ELF-1 (cell line): ENCODE results near the gene ZNF479.
"Not testable (repeated sequence)": the region's sequence is repeated elsewhere in the genome, so short reads cannot be mapped to it uniquely, and the experiment has no call there.

Source experiments
- DNase-seq: peaks from one replicate; pipeline ENCODE4 v3.0.0-alpha.2; 2016; ENCODE audit warnings: low read depth, low spot score

ZNF479 gene

DNA sequence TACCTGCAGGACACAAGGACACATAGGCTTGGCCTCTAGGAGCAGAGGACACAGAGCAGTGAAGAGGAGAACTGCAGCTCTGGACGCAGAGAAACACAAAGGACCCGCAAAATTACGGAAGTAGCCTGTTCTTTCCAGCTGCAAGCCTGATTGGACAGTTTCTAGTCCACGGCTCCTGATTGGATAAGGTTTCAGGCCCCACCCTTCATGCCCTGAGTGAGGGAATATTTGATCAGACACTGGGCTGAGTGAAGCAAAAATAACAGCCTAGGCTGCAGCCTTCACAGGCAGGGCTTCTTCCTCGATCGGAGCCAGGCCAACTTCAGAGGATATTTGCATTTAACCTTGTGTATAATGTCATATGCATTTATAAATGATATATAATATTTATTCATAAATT, at the start of gene ZNF479:
Gene ZNF479, minus strand, starts transcription at position 101 of the 400 bp plus-strand sequence. CDS start 112 bp downstream, outside the sequence.
- DNase-seq, result not testable (repeated sequence)

GRCh38 chr7:57182031-57182430, 49.8 kb upstream of the ZNF479 start:
- DNase-seq, result no peak

DNA sequence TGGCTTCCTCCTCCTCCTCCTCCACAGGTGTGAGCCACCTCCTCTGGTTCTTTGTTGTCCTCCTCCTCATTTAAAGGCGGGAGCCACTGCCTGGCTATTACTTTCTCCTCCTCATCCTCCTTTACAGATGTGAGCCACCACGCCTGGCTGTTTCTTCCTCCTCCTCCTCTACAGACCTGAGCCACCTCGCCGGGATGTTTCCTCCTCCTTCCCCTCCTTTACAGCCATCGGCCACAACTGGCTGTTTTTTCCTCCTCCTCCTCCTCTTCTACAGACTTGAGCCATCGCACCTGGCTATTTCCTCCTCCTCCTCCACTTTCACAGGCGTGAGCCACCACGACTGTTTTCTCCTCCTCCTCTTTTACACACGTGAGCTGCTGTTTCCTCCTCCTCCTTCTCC, 49.0 kb upstream of the ZNF479 start:
- DNase-seq, result no peak

- no peak for DNase-seq
Observed at GRCh38 chr7:57179776-57180415, 47.7 kb upstream of the ZNF479 start.

DNA sequence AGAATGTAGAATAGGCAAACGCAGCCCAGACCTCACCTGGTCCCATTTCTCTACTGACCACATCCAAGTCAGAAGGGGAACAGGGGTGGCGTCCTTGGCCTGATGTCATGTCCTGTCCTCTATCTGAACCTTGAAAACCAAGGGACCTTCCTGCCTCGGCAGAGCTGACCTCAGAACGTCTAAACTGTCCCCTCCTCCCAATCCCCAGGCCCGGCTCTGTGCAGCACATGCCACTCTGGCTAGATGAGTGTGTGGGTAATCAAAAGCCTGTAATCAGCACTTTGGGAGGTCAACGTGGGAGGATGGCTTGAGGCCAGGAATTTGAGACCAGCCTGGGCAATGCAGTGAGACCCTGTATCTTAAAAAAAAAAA, 46.5 kb upstream of the ZNF479 start:
- no peak for DNase-seq

GRCh38 chr7:57177856-57178767, 45.9 kb upstream of the ZNF479 start:
- no peak for DNase-seq

- DNase-seq, result no peak
Observed at GRCh38 chr7:57176928-57177635, 44.8 kb upstream of the ZNF479 start.

DNA sequence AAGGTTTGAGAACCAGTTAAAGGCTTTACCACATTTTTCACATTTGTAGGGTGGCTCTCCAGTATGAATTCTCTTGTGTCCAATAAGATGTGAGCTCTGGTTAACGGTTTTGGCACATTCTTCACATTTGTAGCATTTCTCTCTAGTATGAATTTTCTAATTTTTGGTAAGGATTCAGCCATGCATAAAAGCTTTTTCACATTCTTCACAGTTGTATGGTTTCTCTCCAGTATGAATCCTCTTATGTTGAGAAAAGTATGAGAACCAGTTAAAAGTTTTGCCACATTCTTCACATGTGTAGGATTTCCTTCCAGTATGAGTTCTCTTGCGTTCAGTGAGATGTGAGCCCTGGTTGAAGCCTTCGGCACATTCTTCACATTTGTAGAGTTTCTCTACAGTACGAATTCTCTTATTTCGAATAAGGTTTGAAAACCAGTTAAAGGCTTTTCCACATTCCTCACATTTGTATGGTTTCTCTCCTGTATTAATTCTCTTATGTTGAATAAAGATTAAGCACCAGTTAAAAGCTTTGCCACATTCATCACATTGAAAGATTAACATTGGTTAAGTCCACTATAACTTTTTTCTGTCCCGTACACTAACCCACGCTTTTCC, 33.2 kb upstream of the ZNF479 start:
- no peak for DNase-seq

GRCh38 chr7:57120123-57120784, 12.0 kb downstream of the ZNF479 start:
- DNase-seq, result not testable (repeated sequence)
